ENCODE data around the gene PILRA. TPM values are rescaled to one million over a fixed set of nuclear protein-coding genes. Genes with fewer than 3 reads are reported as not detected.

PILRA gene
- total and polyA plus RNA-seq, 2 of the 13 experiments (the other 11 are each of a cell fraction or from before 2014, with no cell fraction given): 0.13 to 1.3 TPM

DNA sequence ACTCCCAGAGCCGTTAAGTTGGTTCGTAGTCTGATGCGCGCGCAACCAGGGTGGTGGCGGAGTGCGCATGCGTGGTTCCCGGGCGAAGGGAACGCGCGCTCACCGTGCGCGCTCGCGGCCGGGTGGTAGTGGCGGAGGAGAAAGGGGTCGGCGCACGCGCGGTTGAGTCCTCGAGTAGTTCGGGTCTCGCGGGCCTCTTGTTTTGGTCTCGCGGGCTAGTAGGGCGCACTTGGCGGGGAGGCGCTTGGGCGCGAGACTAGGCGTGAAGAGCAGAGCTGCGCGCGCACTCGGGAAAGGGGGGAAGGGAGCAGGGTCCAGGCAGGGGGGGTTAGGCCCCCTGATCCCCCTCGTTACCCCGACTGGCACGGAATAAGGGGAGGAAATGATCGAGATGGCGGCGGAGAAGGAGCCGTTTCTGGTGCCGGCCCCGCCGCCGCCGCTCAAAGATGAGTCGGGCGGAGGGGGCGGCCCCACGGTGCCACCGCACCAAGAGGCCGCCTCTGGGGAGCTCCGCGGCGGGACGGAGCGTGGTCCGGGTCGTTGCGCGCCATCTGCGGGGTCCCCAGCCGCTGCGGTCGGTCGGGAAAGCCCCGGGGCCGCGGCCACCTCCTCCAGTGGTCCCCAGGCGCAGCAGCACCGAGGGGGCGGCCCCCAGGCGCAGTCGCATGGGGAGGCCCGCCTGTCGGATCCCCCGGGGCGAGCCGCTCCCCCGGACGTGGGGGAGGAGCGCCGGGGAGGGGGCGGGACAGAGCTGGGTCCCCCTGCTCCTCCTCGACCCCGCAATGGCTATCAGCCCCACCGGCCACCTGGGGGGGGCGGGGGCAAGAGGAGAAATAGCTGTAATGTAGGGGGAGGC is 56.6 kb downstream of the PILRA start, which contains the start of gene MEPCE (continued):
- TF ChIP-seq ZBTB46 (CRISPR knock-in tag; IDR thresholded peaks at IDR 0.05; ENCODE audit: borderline replicate concordance) (no peak), NFRKB (IDR thresholded peaks at IDR 0.05) (no peak), ZNF580 (CRISPR knock-in tag; IDR thresholded peaks at IDR 0.05; ENCODE audit: borderline replicate concordance, low read depth) (0 out of 2 replicates have a peak, but pooled peaks have one; percentile 52), RXRB (CRISPR knock-in tag; IDR thresholded peaks at IDR 0.05; ENCODE audit: borderline replicate concordance) (no peak), HMGXB3 (CRISPR knock-in tag; IDR thresholded peaks at IDR 0.05; ENCODE audit: borderline replicate concordance) (no peak), POLR2G (IDR thresholded peaks at IDR 0.05; ENCODE audit: low read depth, low read length) (peak; percentile 54), POGZ (CRISPR knock-in tag; IDR thresholded peaks at IDR 0.05) (peak; percentile 14; the same call in 1 of the 2 replicates), ZNF18 (CRISPR knock-in tag; IDR thresholded peaks at IDR 0.05; ENCODE audit: insufficient replicate concordance) (peak; percentile 75), ZNF597 (CRISPR knock-in tag; IDR thresholded peaks at IDR 0.05) (no peak), IRX3 (CRISPR knock-in tag; IDR thresholded peaks at IDR 0.05; ENCODE audit: borderline replicate concordance, low read depth) (no peak), ZNF737 (CRISPR knock-in tag; IDR thresholded peaks at IDR 0.05; ENCODE audit: borderline replicate concordance) (no peak), ZNF10 (CRISPR knock-in tag; IDR thresholded peaks at IDR 0.05; ENCODE audit: borderline replicate concordance, low read depth) (no peak), ARNT2 (CRISPR knock-in tag; IDR thresholded peaks at IDR 0.05; ENCODE audit: low read depth) (no peak; the same call in 1 of the 2 replicates), ZNF841 (CRISPR knock-in tag; IDR thresholded peaks at IDR 0.05; ENCODE audit: borderline replicate concordance) (no peak)
- TF ChIP-seq, protein P1, sequence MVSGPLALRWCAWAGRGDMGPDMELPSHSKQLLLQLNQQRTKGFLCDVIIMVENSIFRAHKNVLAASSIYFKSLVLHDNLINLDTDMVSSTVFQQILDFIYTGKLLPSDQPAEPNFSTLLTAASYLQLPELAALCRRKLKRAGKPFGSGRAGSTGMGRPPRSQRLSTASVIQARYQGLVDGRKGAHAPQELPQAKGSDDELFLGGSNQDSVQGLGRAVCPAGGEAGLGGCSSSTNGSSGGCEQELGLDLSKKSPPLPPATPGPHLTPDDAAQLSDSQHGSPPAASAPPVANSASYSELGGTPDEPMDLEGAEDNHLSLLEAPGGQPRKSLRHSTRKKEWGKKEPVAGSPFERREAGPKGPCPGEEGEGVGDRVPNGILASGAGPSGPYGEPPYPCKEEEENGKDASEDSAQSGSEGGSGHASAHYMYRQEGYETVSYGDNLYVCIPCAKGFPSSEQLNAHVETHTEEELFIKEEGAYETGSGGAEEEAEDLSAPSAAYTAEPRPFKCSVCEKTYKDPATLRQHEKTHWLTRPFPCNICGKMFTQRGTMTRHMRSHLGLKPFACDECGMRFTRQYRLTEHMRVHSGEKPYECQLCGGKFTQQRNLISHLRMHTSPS (CRISPR knock-in tag; IDR thresholded peaks at IDR 0.05; ENCODE audit: low read depth): no peak

All from HepG2 (cell line).